HEK293 (cell line): ENCODE results near the gene MSRB3.

Experiments
- CTCF ChIP-seq: fragments of 450-650 bp; formaldehyde crosslinking; IDR thresholded peaks from 2 replicates; pipeline ENCODE4 v1.5.1; 2016; ENCODE audit warnings: missing biosample characterization, missing genetic modification characterization
- ZBTB17 ChIP-seq: fragments of 450-650 bp; formaldehyde crosslinking; IDR thresholded peaks from 2 replicates; pipeline ENCODE4 v1.5.1; 2016; ENCODE audit warnings: missing biosample characterization, missing genetic modification characterization
- ZNF112 ChIP-seq: fragments of 450-650 bp; formaldehyde crosslinking; IDR thresholded peaks from 2 replicates; pipeline ENCODE4 v1.5.0; 2017; ENCODE audit warnings: missing biosample characterization, missing genetic modification characterization
- ZNF121 ChIP-seq: fragments of 450-650 bp; formaldehyde crosslinking; IDR thresholded peaks from 2 replicates; pipeline ENCODE4 v1.5.1; 2016; ENCODE audit warnings: missing biosample characterization, missing genetic modification characterization
- ZNF274 ChIP-seq, 2 experiments: fragments of 200-500 bp in 1 of 2; fragments of 450-650 bp in 1 of 2; sonication (Bioruptor generic) in 1 of 2; formaldehyde crosslinking in 1 of 2; IDR thresholded peaks; 2 replicates each; pipeline versions ENCODE4 v1.5.1 to v1.6.1; 2014 to 2016; ENCODE audit warnings: borderline replicate concordance in 1 of 2, inconsistent platforms in 1 of 2, low read length in 1 of 2, missing biosample characterization in 1 of 2, missing genetic modification characterization in 1 of 2
- ZNF391 ChIP-seq: fragments of 450-650 bp; formaldehyde crosslinking; IDR thresholded peaks from 2 replicates; pipeline ENCODE4 v1.5.1; 2016; ENCODE audit warnings: low read depth, missing biosample characterization, missing genetic modification characterization, borderline replicate concordance
- ZNF423 ChIP-seq: fragments of 450-650 bp; formaldehyde crosslinking; IDR thresholded peaks from 2 replicates; pipeline ENCODE4 v1.5.1; 2016; ENCODE audit warnings: missing biosample characterization, missing genetic modification characterization
- ZNF707 ChIP-seq: fragments of 450-650 bp; formaldehyde crosslinking; IDR thresholded peaks from 2 replicates; pipeline ENCODE4 v1.5.1; 2016; ENCODE audit warnings: missing biosample characterization, missing genetic modification characterization

GRCh38 chr12:65229441-65229840 is 49.0 kb upstream of the MSRB3 start:
- no peak for TF ChIP-seq ZNF707
- TF ChIP-seq ZNF112 (tag by site-specific recombination), result no peak
- no peak for TF ChIP-seq CTCF (tag by site-specific recombination)
- TF ChIP-seq ZNF121 (tag by site-specific recombination), result no peak
- no peak for TF ChIP-seq ZBTB17 (tag by site-specific recombination)
- no peak for TF ChIP-seq ZNF423
- no peak for TF ChIP-seq ZNF274 (IDR thresholded peaks at IDR 0.05; ENCODE audit: low read length)
- TF ChIP-seq ZNF274 (tag by site-specific recombination; IDR thresholded peaks at IDR 0.05; ENCODE audit: borderline replicate concordance), result no peak
- TF ChIP-seq ZNF391 (tag by site-specific recombination), result no peak
